Endodermal cell (in vitro differentiated cells): ENCODE measurements around the gene ATXN7L1. TPM values are rescaled to one million over a fixed set of nuclear protein-coding genes. Genes with fewer than 3 reads are reported as not detected.
"Not testable (repeated sequence)": the region's sequence is repeated elsewhere in the genome, so short reads cannot be mapped to it uniquely, and the experiment has no call there.

ENCODE experiments used
- DNase-seq: peaks from one replicate; pipeline ENCODE4 v3.0.0-alpha.2; 2017
- H3K27ac ChIP-seq: 2 replicates; pipeline ENCODE4 v1.5.1; 2013; ENCODE audit warnings: mild to moderate bottlenecking, low read depth, low read length, moderate library complexity
- H3K27me3 ChIP-seq: 2 replicates; pipeline ENCODE4 v1.6.1; 2013; ENCODE audit warnings: mild to moderate bottlenecking, low read length, moderate library complexity; ENCODE audit not compliant: insufficient read depth, control insufficient read depth, poor library complexity, severe bottlenecking
- H3K36me3 ChIP-seq: 2 replicates; pipeline ENCODE4 v1.7.0; 2013; ENCODE audit warnings: mild to moderate bottlenecking, low read length, moderate library complexity; ENCODE audit not compliant: control insufficient read depth, insufficient read depth
- H3K4me1 ChIP-seq: one replicate; pipeline ENCODE4 v1.7.0; 2013; ENCODE audit warnings: low read length; ENCODE audit not compliant: control insufficient read depth, insufficient read depth
- H3K4me3 ChIP-seq: 2 replicates; pipeline ENCODE4 v1.5.1; 2013; ENCODE audit warnings: mild to moderate bottlenecking, low read length, moderate library complexity
- H3K9ac ChIP-seq: 2 replicates; pipeline ENCODE4 v1.6.1; 2013; ENCODE audit warnings: mild to moderate bottlenecking, low read length, moderate library complexity; ENCODE audit not compliant: poor library complexity, severe bottlenecking; ENCODE audit errors: extremely low read depth
- H3K9me3 ChIP-seq: 2 replicates; pipeline ENCODE4 v1.6.1; 2013; ENCODE audit warnings: mild to moderate bottlenecking, low read length, moderate library complexity; ENCODE audit not compliant: control insufficient read depth
- H3K27ac Mint-ChIP-seq: 2 replicates; pipeline ENCODE4 v1.8.0; 2020; ENCODE audit warnings: mixed read lengths
- H3K27me3 Mint-ChIP-seq: 2 replicates; pipeline ENCODE4 v1.8.0; 2021; ENCODE audit warnings: mild to moderate bottlenecking, mixed read lengths; ENCODE audit not compliant: insufficient read depth
- H3K36me3 Mint-ChIP-seq: 2 replicates; pipeline ENCODE4 v1.8.0; 2020; ENCODE audit warnings: low read depth, mixed read lengths
- H3K4me1 Mint-ChIP-seq: 2 replicates; pipeline ENCODE4 v1.8.0; 2020; ENCODE audit warnings: mixed read lengths
- H3K4me3 Mint-ChIP-seq: 2 replicates; pipeline ENCODE4 v1.8.0; 2020; ENCODE audit warnings: mild to moderate bottlenecking, moderate library complexity, mixed read lengths
- H3K9me3 Mint-ChIP-seq: 2 replicates; pipeline ENCODE4 v1.8.0; 2020; ENCODE audit warnings: mild to moderate bottlenecking, mixed read lengths
- CTCF ChIP-seq: fragments of 200-600 bp; sonication (generic); conservative IDR thresholded peaks from 2 replicates; pipeline ENCODE4 v1.5.0; 2021; ENCODE audit warnings: antibody characterized with exemption, mild to moderate bottlenecking
- WGBS, 2 experiments: methylation state at CpG; one replicate each; pipeline versions ENCODE4 v1.1.5 to v1.1.7; 2013; ENCODE audit warnings: missing lambda C conversion rate in 2 of 2, mixed read lengths in 1 of 2; ENCODE audit not compliant: insufficient coverage in 1 of 2, insufficient read length in 1 of 2; 5-methylcytosine and 5-hydroxymethylcytosine counted together
- total RNA-seq, 2 donors: library from RNA; stranded (reverse); fragmentation: NEBNext Ultra II Directional in 1 of 2; extraction: Animal tissue kit (Norgen Biotek cat#: 25700) in 1 of 2; gene quantifications; 2 replicates in 1 of 2; 3 replicates in 1 of 2; pipeline ENCODE4 v1.2.1, GENCODE V29; 2021

ATXN7L1 gene
- total RNA-seq, 2 donors from 2014 or later = 16.9 to 30.4 TPM

- Histone ChIP-seq H3K27me3 (no peaks in the 10 kb centered on the region), H3K4me3 (no peak overlapping the region), H3K9me3 (peaks cover 6% of the 10 kb centered on the region), H3K27ac (no peak overlapping the region), H3K36me3 (peaks cover 5% of the 10 kb centered on the region), H3K9ac (no peak overlapping the region), H3K4me1 (peaks cover 12% of the 10 kb centered on the region)
- Mint-ChIP-seq H3K36me3 (peaks cover 19% of the 10 kb centered on the region), H3K27ac (no peak overlapping the region), H3K4me3 (no peak overlapping the region), H3K4me1 (peaks cover 28% of the 10 kb centered on the region), H3K9me3 (no peaks in the 10 kb centered on the region), H3K27me3 (no peaks in the 10 kb centered on the region)
- TF ChIP-seq CTCF = no peak
- DNase-seq = no peak
- 93 to 100% methylated on average over 1 of the region's 1 CpG for WGBS, 2 experiments
Measured at GRCh38 chr7:105846404-105846803, 30.0 kb downstream of the ATXN7L1 start.

GRCh38 chr7:105844681-105845080, 31.7 kb downstream of the ATXN7L1 start:
- not testable (repeated sequence) for H3K36me3 ChIP-seq, H3K27ac ChIP-seq, H3K9me3 Mint-ChIP-seq, H3K9me3 ChIP-seq, H3K27me3 Mint-ChIP-seq, DNase-seq, H3K4me3 Mint-ChIP-seq, H3K27ac Mint-ChIP-seq, H3K4me3 ChIP-seq, H3K9ac ChIP-seq, H3K27me3 ChIP-seq, H3K4me1 ChIP-seq
- peaks cover 18% of the 10 kb centered on the region for H3K4me1 Mint-ChIP-seq
- H3K36me3 Mint-ChIP-seq = peaks cover 19% of the 10 kb centered on the region
- WGBS, 2 experiments = 95 to 98% methylated on average over 5 of the region's 5 CpGs

GRCh38 chr7:105841866-105842265, 34.5 kb downstream of the ATXN7L1 start:
- H3K9me3 Mint-ChIP-seq = no peaks in the 10 kb centered on the region
- H3K4me1 ChIP-seq = peaks cover 3% of the 10 kb centered on the region
- no peak overlapping the region for H3K9ac ChIP-seq
- WGBS, 2 experiments = 88 to 100% methylated on average over 3 of the region's 3 CpGs
- no peak overlapping the region for H3K27ac Mint-ChIP-seq
- H3K9me3 ChIP-seq = no peaks in the 10 kb centered on the region
- H3K36me3 Mint-ChIP-seq = peaks cover 15% of the 10 kb centered on the region
- no peak overlapping the region for H3K4me3 ChIP-seq
- peaks cover 21% of the 10 kb centered on the region for H3K4me1 Mint-ChIP-seq
- TF ChIP-seq CTCF = no peak
- no peak for DNase-seq
- H3K27me3 Mint-ChIP-seq = no peaks in the 10 kb centered on the region
- no peak overlapping the region for H3K27ac ChIP-seq
- H3K27me3 ChIP-seq = no peaks in the 10 kb centered on the region
- H3K36me3 ChIP-seq = peaks cover 5% of the 10 kb centered on the region
- H3K4me3 Mint-ChIP-seq = no peak overlapping the region
